Activated T-cell treated with anti-CD3 and anti-CD28 coated beads for 24 hours (primary cell): Measurements from ENCODE around the gene VSNL1.

Experiments used
- DNase-seq: peaks from one replicate; pipeline ENCODE4 v3.0.0-alpha.2; 2020; ENCODE audit warnings: low read depth

The VSNL1 gene

GRCh38 chr2:17583166-17583565 is 42.7 kb downstream of the VSNL1 start:
- DNase-seq = no peak

GRCh38 chr2:17583646-17584045 is 43.1 kb downstream of the VSNL1 start:
- DNase-seq = no peak

DNA sequence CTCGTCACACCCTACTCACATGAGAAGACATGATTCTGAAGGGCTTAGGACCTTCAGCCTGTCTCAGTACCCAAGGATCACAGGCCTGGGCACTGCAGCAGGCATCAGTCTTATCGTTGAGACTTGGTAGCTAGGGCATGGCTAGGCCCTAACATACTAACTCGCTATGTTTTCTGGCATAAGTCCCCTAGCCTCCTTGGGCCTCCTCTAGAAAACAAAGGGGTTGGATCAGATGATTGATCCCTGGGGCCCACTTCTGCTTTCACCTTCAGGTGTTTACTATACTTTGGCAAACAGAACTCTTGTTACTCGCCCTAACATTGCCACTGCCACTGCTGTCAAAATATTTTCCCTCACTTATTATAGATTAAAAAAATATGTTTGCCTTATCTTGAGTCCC is 44.2 kb downstream of the VSNL1 start:
- no peak for DNase-seq

DNA sequence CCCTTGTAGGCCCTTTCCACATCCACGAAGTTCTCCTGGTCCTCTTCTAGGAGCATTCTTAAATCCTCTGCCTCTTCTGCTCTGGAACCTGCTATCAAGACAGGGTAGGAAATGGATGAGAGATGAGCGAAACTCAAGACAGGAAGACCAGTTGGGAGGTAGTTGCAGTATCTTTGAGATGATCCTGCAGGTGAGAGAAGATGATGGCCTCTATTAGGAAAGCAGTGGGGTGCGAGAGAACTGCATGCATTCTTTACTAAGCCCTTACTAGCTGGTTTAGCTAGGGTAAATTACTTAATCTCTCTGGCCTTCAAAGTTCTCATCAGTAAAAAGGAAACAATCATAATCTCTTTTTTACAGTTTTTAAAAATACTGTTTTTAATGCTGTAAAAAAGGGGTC is 47.0 kb downstream of the VSNL1 start:
- no peak for DNase-seq

- DNase-seq = no peak
These were observed 47.5 kb downstream of the VSNL1 start for GRCh38 chr2:17588031-17588430.

GRCh38 chr2:17589406-17590035 is 49.0 kb downstream of the VSNL1 start:
- DNase-seq = no peak

- DNase-seq = no peak
These were observed 49.9 kb downstream of the VSNL1 start for GRCh38 chr2:17590342-17590911.

GRCh38 chr2:17591846-17592245 is 51.4 kb downstream of the VSNL1 start:
- DNase-seq = no peak

DNA sequence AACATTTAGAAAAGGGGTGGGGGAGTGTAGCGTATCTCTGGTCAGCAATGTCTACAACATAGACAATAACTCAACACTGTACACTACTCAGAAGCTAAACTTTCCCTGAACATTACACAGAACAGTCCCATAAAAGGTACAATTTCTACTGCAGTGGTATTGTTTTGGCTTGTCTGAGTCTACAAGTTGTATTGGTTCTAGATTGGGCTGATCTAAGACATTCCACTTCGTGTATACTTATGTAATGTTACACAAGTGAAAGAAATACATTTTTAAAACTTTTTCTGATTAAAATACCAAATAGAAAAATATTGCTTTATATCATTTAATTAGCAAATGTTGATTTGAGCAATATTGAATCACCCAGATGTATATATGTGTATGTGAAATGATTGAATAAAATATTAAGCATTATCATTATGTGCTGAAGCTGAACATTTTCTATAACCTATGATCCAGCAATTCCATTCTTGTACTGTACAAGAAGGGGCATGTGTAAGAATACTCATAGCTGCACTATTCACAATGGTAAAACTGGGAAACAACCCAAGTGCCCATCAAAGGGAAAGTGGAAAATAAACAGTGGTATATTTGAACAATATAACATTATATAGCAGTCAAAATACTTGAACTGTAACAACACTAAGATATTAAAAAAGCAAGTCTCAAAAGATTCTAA is 52.4 kb downstream of the VSNL1 start:
- no peak for DNase-seq

GRCh38 chr2:17593445-17593840 is 52.9 kb downstream of the VSNL1 start:
- no peak for DNase-seq

- no peak for DNase-seq
These were observed 53.5 kb downstream of the VSNL1 start for GRCh38 chr2:17593841-17594491.

DNA sequence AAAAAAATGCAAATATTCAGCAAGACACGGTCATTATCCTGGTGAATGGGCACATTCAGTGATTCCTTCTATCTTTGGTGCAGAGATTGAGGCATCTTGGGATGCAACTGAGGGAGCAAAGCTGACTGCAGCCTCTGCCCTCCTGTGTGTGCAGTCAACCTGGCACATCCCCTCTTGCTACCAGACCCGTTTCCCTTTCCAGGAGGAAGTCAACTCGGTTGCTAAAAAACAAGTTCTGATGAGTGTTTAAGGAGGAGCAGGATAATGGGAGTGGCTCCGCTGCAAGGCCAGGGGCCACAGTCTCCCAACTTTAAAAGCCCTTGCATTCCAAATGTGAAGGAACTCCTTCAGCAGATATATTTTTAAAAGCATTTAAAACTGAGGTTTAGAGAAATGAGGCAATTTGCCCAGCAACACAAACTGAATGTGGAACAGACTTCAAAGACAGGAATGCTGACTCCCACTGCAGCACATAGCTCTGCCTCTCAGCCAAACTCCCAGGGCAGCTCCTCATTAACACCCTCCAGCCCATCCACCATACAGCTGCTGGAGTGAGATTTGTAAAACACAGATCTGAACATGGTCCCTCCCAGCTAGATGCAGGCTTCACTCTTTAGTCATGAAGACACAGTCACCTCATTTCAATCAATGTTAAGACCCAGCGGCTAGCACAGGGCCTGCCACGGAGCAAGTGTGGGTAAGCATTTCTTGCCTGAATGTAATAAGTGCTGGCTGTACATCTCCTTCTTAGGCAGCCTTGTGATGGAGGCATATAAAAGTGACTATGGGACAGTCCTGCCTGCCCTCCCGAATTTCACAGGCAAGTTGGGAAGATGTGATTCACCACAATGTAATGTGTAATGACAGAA is 54.3 kb downstream of the VSNL1 start:
- no peak for DNase-seq

DNA sequence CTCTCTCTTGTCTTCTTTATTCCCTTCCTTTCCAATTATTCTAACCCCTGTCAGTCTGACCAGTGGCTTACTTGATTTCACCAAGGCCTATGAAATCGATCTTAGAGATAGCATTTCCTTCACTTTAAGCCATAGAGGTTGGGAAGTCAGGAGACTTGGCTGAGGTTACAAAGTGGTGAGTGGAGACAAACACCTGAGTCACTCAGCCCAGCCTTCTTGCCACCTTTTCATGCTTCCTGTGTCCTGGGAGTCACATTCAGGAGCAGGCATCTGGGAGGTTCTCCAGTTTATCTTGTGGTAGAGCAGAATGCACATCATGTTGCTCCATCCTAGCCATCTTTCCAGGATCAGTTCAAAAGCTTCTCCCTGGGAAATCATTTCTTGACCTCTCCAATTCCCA is 59.1 kb downstream of the VSNL1 start:
- DNase-seq = no peak

DNA sequence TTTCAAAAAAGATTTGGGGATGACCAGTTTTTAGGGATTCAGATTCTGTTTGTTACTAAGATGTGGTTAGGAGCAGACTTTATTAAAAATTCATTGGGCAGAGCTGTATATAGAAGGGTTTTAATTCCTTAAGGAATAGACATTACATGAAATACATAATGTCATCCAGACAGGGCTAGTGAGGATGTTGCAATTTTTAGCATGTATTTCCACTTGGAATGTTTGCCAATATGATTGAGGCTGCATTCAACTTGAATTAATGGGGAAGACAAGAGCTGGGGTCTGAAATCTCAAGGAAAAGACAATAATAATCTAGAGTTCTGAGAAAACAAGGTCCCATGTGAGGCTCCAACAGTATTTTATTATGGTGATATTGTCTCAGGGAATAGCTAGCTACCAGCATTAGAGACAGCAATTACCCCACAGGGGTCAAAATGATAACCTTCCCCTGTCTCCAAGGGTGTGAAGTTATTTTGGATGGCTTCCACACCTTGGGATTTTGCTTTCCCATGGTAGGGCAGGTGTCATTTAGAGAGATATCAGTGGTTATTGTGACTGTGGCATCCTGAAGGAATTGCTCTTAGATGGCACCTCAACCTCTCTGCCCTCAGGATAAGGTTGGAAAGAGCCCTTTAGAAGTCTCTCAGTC is 60.2 kb downstream of the VSNL1 start:
- DNase-seq = no peak

DNA sequence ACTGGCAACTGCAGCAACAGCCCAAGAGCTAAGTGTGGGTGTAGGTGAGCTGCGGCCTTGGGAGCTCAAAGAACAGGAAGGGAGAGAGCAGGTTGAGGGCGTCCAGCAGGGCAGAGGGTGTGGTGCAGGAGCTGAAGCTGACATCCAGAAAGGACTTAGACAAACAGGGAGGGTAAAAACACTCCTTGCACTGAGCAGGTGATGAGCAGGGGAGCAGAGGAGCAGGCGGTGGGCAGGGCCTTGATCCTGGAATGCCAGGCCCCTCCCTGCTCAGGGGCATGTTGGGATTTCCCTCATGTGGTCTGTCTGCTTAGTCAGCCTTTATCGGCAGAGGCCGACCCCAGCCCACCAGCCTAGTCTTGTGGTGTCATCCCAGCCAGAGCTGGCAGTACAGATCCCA is 63.6 kb downstream of the VSNL1 start:
- no peak for DNase-seq

- no peak for DNase-seq
These were observed 65.2 kb downstream of the VSNL1 start for GRCh38 chr2:17605696-17606095.

GRCh38 chr2:17606851-17607250 is 66.4 kb downstream of the VSNL1 start:
- DNase-seq = no peak

- no peak for DNase-seq
These were observed 66.9 kb downstream of the VSNL1 start for GRCh38 chr2:17607379-17607778.

GRCh38 chr2:17608251-17608650 is 67.8 kb downstream of the VSNL1 start:
- DNase-seq = no peak

GRCh38 chr2:17610521-17610920 is 70.0 kb downstream of the VSNL1 start:
- DNase-seq = no peak

- DNase-seq = no peak
These were observed 70.5 kb downstream of the VSNL1 start for GRCh38 chr2:17611036-17611435.
